T-helper 17 cell (primary cell): Measurements from ENCODE around the gene DIRAS3. TPM values are rescaled to one million over a fixed set of nuclear protein-coding genes. Genes with fewer than 3 reads are reported as not detected.

Experiments
- ATAC-seq: fragments of 150-1000 bp; cut with Tn5 transposase; 2 replicates; pipeline ENCODE4 v1.10.0; 2021; ENCODE audit warnings: mild to moderate bottlenecking, moderate library complexity
- DNase-seq, 3 donors: peaks; one replicate each; pipeline versions ENCODE4 v3.0.0 to v3.0.0-alpha.2; 2020 to 2021
- H3K9me3 ChIP-seq: one replicate; pipeline ENCODE4 v1.7.0; 2013; ENCODE audit warnings: low read length, mild to moderate bottlenecking; ENCODE audit not compliant: control insufficient read depth, poor library complexity, severe bottlenecking
- H3K27ac Mint-ChIP-seq: one replicate; pipeline ENCODE4 v1.8.0; 2022; ENCODE audit warnings: mild to moderate bottlenecking, moderate library complexity, mixed read lengths
- H3K27me3 Mint-ChIP-seq: one replicate; pipeline ENCODE4 v1.8.0; 2022; ENCODE audit warnings: mixed read lengths
- H3K36me3 Mint-ChIP-seq: one replicate; pipeline ENCODE4 v1.8.0; 2022; ENCODE audit warnings: low read depth, mixed read lengths
- H3K4me1 Mint-ChIP-seq: one replicate; pipeline ENCODE4 v1.8.0; 2022; ENCODE audit warnings: mild to moderate bottlenecking, mixed read lengths
- H3K4me3 Mint-ChIP-seq: one replicate; pipeline ENCODE4 v1.8.0; 2022; ENCODE audit warnings: mild to moderate bottlenecking, moderate library complexity, mixed read lengths
- total RNA-seq, 4 donors: library from RNA in 2 of 4; stranded (reverse) in 2 of 4; gene quantifications; one replicate each; pipeline ENCODE4 v1.2.3 and lab custom pipeline; 2022 to 2026

Gene DIRAS3
- total RNA-seq, 2 donors from 2014 or later, result not detected

DNA sequence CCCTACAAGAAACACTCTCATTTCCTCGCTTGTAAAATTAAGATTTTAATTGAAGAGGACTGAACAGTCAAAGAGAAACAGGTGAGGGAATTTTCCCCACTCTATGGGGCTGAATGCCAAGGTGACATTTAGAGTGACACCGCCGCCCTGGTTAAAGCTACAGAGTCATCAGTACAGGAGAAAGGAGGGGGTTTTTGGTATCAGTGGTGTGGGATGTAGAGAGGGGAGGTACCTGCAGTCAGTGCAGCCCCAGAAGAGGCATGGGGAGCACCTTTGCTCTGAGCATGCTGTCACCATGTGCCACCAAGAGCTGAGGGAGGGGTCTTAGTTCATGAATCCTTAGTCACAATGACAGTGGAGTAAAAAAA lies 2.8 kb downstream of the DIRAS3 start:
- ATAC-seq (no peak), DNase-seq (no peak)
- H3K4me3 Mint-ChIP-seq, result no peak overlapping the region
- peaks cover 38% of the 10 kb centered on the region for H3K27me3 Mint-ChIP-seq
- H3K9me3 ChIP-seq, result no peaks in the 10 kb centered on the region
- no peak overlapping the region for H3K27ac Mint-ChIP-seq
- H3K4me1 Mint-ChIP-seq, result peaks cover 5% of the 10 kb centered on the region
- H3K36me3 Mint-ChIP-seq, result no peaks in the 10 kb centered on the region

DNA sequence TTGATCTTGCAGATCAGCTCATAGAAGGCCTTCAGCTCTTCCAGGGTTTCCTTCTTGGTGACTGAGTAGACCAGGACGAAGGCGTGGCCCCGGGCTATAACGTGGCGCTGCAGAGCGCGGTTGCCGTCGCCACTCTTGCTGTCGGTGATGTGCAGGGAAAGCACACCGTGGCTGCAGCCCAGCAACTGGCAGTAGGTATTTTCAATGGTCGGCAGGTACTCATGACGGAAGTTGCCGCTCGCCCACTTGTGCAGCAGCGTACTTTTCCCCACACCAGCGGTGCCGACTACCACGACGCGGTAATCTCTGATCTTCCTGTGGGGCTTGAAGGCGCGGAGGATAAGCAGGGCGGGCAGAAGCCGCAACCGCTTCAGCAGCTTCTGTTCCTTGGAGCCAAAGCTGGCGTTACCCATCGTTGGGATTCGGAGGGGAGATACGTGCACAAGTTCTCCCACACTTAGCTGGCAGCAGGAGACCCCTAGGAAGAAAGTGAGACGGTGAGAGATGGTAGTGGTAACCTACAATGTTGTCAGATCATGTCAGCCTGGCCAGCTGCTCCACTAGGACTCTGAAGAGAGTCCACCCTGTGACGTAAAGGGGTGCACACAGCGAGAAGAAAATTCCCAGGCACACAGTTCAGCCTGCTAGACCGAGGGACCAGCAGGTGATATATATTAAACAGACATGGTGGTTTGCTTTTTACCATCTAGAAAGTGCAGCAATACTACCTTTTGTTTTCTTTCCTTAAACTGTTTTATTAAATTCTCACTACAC lies 3.4 kb downstream of the DIRAS3 start:
- ATAC-seq, result no peak
- Mint-ChIP-seq H3K4me3 (peak overlapping the region; percentile 19), H3K27me3 (peaks cover 32% of the 10 kb centered on the region), H3K36me3 (no peaks in the 10 kb centered on the region), H3K27ac (no peak overlapping the region), H3K4me1 (peaks cover 5% of the 10 kb centered on the region)
- no peak for DNase-seq
- H3K9me3 ChIP-seq, result no peaks in the 10 kb centered on the region

DNA sequence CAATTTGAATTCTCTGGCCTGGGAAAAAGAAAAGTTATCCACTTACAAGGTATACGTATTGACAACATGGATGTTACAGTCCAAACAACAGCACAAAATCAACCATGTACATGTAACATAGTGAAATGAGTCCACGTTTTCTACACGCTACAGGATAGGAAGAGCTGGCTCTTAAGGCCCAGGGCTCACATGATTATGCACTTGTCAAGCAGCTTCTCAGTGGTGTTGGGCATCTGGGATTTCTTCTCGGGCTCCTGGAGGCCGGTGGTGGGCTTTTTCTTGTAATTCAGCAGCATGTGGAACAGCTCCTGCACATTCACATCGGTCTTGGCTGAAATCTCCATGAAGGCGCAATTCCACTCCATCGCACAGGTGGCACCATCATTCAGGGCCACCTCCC lies 4.0 kb downstream of the DIRAS3 start:
- H3K9me3 ChIP-seq, result no peaks in the 10 kb centered on the region
- Mint-ChIP-seq H3K27me3 (peaks cover 26% of the 10 kb centered on the region), H3K4me3 (no peak overlapping the region), H3K4me1 (peaks cover 5% of the 10 kb centered on the region), H3K36me3 (no peaks in the 10 kb centered on the region), H3K27ac (no peak overlapping the region)
- ATAC-seq (no peak), DNase-seq (no peak)

DNA sequence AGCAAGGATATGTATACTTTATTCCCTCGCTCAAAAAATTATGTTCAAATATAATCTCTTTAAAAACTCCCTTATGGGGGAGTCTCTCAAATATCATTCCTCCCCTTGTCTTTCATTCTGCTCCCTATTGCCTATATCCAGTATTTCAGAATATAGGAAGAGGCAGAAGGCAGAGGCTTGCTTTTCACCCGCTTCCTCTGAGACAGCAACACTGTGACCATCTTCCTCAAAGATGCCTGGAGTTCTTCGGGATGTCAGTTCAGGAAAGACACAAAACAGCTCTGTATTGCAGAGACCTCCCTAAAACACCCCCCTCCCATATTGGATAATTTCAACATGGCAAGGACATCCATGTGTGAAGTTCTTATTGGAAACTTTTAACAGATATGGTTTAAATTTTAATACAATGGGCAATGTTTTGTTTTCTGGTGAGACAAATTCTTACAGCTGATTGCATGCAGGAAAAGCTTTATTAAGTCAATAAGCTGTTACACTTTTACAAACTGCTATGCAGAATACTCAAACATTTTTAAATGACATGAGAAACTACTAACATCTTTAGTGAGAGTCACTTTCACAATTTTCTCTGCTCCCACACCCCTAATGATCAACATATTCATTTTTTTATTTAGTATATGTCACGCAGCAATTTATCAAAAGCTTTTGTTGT lies 4.8 kb downstream of the DIRAS3 start:
- peaks cover 5% of the 10 kb centered on the region for H3K4me1 Mint-ChIP-seq
- ATAC-seq (no peak), DNase-seq (no peak)
- peaks cover 23% of the 10 kb centered on the region for H3K27me3 Mint-ChIP-seq
- no peak overlapping the region for H3K27ac Mint-ChIP-seq
- H3K36me3 Mint-ChIP-seq, result no peaks in the 10 kb centered on the region
- no peak overlapping the region for H3K4me3 Mint-ChIP-seq
- no peaks in the 10 kb centered on the region for H3K9me3 ChIP-seq

DNA sequence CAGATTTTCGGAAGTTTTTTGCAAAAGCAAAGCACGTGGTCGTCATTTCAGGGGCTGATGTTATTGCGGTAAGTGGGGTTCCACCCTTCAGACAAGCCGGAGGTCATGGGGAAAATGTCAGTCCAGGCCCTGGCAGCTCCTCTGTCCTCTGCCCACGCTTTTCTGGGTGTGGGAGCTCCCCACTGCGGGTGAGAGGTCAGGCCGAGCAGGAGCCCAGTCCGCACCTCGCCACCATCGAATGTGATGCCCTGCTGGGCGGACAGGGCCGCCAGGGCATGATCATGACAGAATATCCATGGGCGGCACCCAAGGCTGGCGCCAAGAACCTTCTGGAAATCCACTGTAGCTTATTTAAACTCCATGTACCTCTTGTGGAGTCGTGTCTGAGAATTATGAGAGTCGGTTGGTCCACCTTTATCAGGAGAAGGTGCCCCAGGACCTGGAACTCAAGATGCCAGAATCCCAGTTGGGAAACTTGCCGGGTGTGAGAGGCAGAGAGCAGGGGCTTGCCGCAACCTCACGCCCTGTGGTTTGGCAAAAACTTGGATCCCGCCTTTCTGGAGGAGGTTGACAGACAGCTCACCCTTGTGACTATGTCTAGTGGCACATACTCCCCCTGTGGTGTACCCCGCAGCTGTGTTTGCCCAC lies 6.9 kb downstream of the DIRAS3 start:
- peaks cover 2% of the 10 kb centered on the region for H3K4me1 Mint-ChIP-seq
- DNase-seq, result no peak
- no peak overlapping the region for H3K4me3 Mint-ChIP-seq
- no peaks in the 10 kb centered on the region for H3K9me3 ChIP-seq
- no peak for ATAC-seq
- H3K27ac Mint-ChIP-seq, result no peak overlapping the region
- no peaks in the 10 kb centered on the region for H3K36me3 Mint-ChIP-seq
- H3K27me3 Mint-ChIP-seq, result peaks cover 17% of the 10 kb centered on the region

DNA sequence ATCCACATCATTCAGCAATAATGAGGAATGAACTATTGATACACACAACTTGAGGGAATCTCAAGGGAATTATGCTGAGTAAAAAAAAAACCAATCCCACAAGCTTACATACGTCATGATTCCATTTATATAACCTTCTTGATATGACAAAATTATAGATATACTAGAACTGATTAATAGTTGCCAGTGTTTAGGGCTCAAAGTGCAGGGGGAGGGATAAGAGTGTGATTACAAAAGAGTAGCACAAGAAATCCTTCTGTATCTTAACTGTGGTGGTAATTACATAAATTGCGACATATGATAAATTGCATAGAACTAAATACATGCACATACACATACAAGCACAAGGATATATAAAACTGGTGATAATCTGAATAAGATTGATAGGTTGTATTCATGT lies 13.5 kb downstream of the DIRAS3 start:
- Mint-ChIP-seq H3K27ac (no peak overlapping the region), H3K27me3 (no peaks in the 10 kb centered on the region), H3K36me3 (no peaks in the 10 kb centered on the region), H3K4me3 (no peak overlapping the region), H3K4me1 (no peaks in the 10 kb centered on the region)
- no peaks in the 10 kb centered on the region for H3K9me3 ChIP-seq
- ATAC-seq, result no peak
- DNase-seq, result no peak

DNA sequence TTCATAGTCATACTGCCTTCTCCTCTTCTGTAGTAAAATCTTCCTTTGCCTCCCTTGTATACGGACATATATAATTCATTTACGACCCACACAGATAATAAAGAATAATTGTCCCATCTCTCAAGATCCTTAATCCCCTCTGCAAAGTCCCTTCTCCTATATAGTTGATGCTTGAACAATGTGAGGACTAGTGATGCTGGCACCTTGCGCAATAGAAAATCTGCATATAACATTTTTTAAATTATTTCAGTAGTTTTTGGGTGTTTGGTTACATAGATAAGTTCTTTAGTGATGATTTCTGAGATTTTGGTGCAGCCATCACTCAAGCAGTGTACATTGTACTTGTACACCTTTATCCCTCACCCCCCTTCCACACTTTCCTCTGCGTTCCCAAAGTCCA lies 21.0 kb downstream of the DIRAS3 start:
- H3K27ac Mint-ChIP-seq, result no peak overlapping the region
- DNase-seq, result no peak

DNA sequence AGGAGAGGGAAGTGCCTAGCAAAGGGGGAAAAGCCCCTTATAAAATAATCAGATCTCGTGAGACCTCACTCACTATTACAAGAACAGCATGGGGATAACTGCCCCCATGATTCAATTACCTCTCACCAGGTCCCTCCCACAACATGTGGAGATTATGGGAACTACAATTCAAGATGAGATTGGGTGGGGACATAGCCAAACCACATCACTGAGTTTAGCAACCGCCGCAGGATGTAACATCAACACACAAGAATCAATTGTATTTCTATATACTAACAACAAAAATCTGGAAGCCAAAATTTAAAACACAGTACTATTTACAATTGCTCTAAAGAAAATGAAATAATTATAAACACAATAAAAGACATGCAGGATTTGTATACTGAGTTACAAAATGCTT lies 21.9 kb downstream of the DIRAS3 start:
- peaks cover 2% of the 10 kb centered on the region for H3K4me1 Mint-ChIP-seq
- H3K27ac Mint-ChIP-seq, result no peak overlapping the region
- no peaks in the 10 kb centered on the region for H3K27me3 Mint-ChIP-seq

More for the DNA sequence above, 21.0 kb downstream of the DIRAS3 start:
- Mint-ChIP-seq H3K4me1 (peaks cover 2% of the 10 kb centered on the region), H3K27me3 (no peaks in the 10 kb centered on the region), H3K4me3 (no peak overlapping the region), H3K36me3 (no peaks in the 10 kb centered on the region)
- H3K9me3 ChIP-seq, result no peaks in the 10 kb centered on the region
- no peak for ATAC-seq

DNA sequence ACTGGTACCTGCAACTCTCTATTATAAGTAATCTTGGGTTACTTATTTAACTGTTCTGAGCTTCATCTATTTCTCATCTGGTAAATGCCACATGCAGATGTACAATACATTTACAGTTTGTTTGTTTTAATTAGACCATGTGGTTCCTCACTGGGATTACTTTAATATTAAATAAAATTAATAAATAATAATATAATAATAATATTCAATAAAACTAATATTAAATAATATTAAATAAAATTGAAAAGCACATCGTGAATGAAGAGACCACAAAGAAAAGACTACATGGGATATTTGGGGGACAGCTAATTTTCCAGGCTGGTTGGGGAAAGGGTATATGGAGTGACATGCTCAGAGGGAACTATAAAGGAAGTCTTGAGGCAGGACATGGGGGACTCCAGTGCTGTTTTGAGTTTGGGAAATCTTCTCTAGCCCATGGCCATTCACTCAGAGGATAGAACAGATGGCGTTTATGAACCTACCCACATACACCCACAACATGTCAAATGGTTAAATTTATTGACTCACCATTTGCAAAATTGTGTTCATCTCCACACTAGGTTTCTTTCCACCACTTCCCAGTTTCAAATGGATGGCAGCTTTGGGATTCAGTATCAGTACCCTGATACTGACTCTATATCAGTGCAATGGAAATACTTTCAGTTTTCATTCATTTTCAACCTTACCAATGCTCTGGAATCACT lies 25.6 kb downstream of the DIRAS3 start:
- peaks cover 2% of the 10 kb centered on the region for H3K4me1 Mint-ChIP-seq
- no peak for DNase-seq

More for the DNA sequence above, 21.9 kb downstream of the DIRAS3 start:
- no peak for DNase-seq
- H3K9me3 ChIP-seq, result no peaks in the 10 kb centered on the region
- ATAC-seq, result no peak
- no peak overlapping the region for H3K4me3 Mint-ChIP-seq
- H3K36me3 Mint-ChIP-seq, result no peaks in the 10 kb centered on the region

DNA sequence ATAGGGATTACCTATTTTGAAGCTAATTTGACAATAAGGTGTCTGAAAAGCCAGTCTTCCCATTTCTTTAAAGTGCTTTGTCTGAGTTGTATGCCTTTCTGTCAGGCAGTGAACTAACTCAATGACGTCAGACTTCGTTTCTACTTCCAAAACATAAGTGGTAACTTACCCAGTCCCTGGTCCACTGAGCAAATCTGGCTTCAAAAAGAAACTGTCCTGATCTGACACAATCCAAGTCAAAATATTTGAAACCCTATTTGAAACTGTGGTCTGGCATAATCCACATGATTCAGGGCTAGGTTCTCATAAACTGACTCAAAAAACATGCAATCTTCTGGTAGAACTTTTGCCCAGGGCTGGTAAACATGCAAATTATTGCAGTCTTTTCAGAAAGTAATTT lies 34.0 kb downstream of the DIRAS3 start:
- Mint-ChIP-seq H3K4me3 (no peak overlapping the region), H3K4me1 (no peaks in the 10 kb centered on the region), H3K36me3 (no peaks in the 10 kb centered on the region), H3K27ac (no peak overlapping the region), H3K27me3 (peaks cover 4% of the 10 kb centered on the region)
- no peak for ATAC-seq
- H3K9me3 ChIP-seq, result no peaks in the 10 kb centered on the region
- DNase-seq, result no peak

More for the DNA sequence above, 25.6 kb downstream of the DIRAS3 start:
- Mint-ChIP-seq H3K36me3 (peaks cover 2% of the 10 kb centered on the region), H3K27me3 (no peaks in the 10 kb centered on the region), H3K4me3 (no peak overlapping the region), H3K27ac (no peak overlapping the region)
- no peaks in the 10 kb centered on the region for H3K9me3 ChIP-seq
- ATAC-seq, result no peak

DNA sequence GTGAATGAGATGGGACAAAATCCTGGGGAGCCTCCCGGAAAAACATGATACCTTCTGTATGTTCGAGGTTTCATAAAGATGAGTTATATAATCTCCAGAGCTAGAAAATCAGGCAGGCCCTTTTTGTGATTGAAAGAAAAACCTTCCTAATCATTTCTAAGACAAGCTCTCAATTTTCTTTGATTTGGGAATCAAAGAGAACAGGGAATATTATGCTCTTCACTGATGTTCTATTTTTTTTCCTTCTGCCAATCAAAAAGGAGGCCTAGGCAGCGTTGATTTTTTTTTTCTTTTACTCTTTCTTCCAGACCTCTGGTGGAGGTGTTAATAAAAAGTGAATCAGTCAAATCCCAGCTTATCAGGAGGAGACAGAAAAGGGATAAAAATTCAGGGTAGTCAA lies 34.5 kb downstream of the DIRAS3 start:
- H3K9me3 ChIP-seq, result no peaks in the 10 kb centered on the region
- Mint-ChIP-seq H3K27ac (no peak overlapping the region), H3K27me3 (peaks cover 4% of the 10 kb centered on the region), H3K36me3 (no peaks in the 10 kb centered on the region), H3K4me3 (no peak overlapping the region), H3K4me1 (no peaks in the 10 kb centered on the region)
- DNase-seq (no peak), ATAC-seq (no peak)

DNA sequence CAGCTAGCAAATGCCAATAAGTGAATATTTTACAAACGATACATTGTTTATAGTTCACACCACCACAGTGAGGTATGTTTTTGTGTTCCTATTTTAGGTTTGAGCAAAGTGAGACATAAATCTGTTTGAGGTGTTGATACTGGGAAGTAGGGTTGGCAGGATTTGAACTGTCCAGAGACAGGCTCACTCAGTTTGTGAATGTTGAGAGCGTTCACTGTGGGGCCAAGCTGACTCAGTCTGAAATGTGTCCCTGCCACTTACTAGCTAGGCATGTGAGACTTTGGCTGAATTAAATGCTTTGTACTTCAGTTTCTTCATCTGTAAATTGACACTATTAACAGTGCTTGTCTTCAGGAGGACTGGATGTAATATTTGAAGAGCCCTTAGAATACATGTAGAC lies 35.1 kb downstream of the DIRAS3 start:
- no peak overlapping the region for H3K27ac Mint-ChIP-seq
- H3K36me3 Mint-ChIP-seq, result no peaks in the 10 kb centered on the region
- H3K4me3 Mint-ChIP-seq, result no peak overlapping the region
- DNase-seq (no peak), ATAC-seq (no peak)
- no peaks in the 10 kb centered on the region for H3K4me1 Mint-ChIP-seq
- no peaks in the 10 kb centered on the region for H3K9me3 ChIP-seq
- peaks cover 4% of the 10 kb centered on the region for H3K27me3 Mint-ChIP-seq

DNA sequence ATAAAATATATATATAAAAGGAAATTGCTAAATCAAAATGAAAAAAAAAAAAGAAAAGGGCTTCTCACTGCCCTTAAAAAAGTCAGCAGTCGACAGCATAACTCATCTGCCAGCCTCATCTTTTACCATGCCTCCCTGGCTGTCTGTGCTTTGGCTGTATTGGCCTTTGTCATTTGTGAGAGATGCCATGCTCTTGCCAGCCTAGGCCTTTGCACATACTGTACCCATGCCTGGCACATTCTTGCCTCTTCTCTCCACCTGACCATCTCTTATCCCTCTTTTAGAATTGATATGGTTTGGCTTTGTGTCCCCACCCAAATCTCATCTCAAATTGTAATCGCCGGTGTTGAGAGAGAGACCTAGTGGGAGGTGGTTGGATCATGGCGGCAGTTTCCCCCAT lies 37.1 kb downstream of the DIRAS3 start:
- DNase-seq, result no peak
- H3K36me3 Mint-ChIP-seq, result no peaks in the 10 kb centered on the region
- no peaks in the 10 kb centered on the region for H3K4me1 Mint-ChIP-seq
- no peak overlapping the region for H3K27ac Mint-ChIP-seq
- no peaks in the 10 kb centered on the region for H3K9me3 ChIP-seq
- H3K27me3 Mint-ChIP-seq, result peaks cover 4% of the 10 kb centered on the region
- no peak overlapping the region for H3K4me3 Mint-ChIP-seq
- ATAC-seq, result no peak
